ENCODE data around the gene ABHD18.
"Not testable (repeated sequence)": the region's sequence is repeated elsewhere in the genome, so short reads cannot be mapped to it uniquely, and the experiment has no call there.

Gene ABHD18

GRCh38 chr4:127965062-127965802 is at the start of gene ABHD18, which contains the start of gene MFSD8:
TSS of gene ABHD18 (plus strand) at chr4:127965406. CDS start at chr4:127982956, 17,550 bp downstream.
TSS of gene MFSD8 (minus strand) at chr4:127965173. CDS start at chr4:127965133, 40 bp downstream.
- peak; percentile 72 for DNase-seq (ENCODE audit: low spot score)

- DNase-seq (ENCODE audit: low spot score): no peak
Observed at GRCh38 chr4:127916512-127916911, 48.7 kb upstream of the ABHD18 start.

- DNase-seq (ENCODE audit: low spot score): no peak
Observed at GRCh38 chr4:127917151-127917550, 48.1 kb upstream of the ABHD18 start.

- DNase-seq (ENCODE audit: low spot score): no peak
Observed at GRCh38 chr4:127920521-127920920, 44.7 kb upstream of the ABHD18 start.

- no peak for DNase-seq (ENCODE audit: low spot score)
Observed at GRCh38 chr4:127922226-127922625, 43.0 kb upstream of the ABHD18 start.

GRCh38 chr4:127925720-127926119 is 39.5 kb upstream of the ABHD18 start:
- DNase-seq (ENCODE audit: low spot score): not testable (repeated sequence)

GRCh38 chr4:127930175-127930574 is 35.0 kb upstream of the ABHD18 start:
- no peak for DNase-seq (ENCODE audit: low spot score)

GRCh38 chr4:127931836-127932235 is 33.4 kb upstream of the ABHD18 start:
- not testable (repeated sequence) for DNase-seq (ENCODE audit: low spot score)

GRCh38 chr4:127936974-127937373 is 28.2 kb upstream of the ABHD18 start:
- DNase-seq (ENCODE audit: low spot score): no peak

- no peak for DNase-seq (ENCODE audit: low spot score)
Observed at GRCh38 chr4:127957105-127957504, 8.1 kb upstream of the ABHD18 start.

GRCh38 chr4:127959794-127960193 is 5.4 kb upstream of the ABHD18 start:
- no peak for DNase-seq (ENCODE audit: low spot score)

- DNase-seq (ENCODE audit: low spot score): not testable (repeated sequence)
Observed at GRCh38 chr4:127963633-127964398, 1.4 kb upstream of the ABHD18 start.

GRCh38 chr4:127964426-127965061 is 662 bp upstream of the ABHD18 start:
- not testable (repeated sequence) for DNase-seq (ENCODE audit: low spot score)

- DNase-seq (ENCODE audit: low spot score): peak; percentile 12
Observed at GRCh38 chr4:127965803-127966175, 583 bp downstream of the ABHD18 start.

GRCh38 chr4:127967141-127967775 is 2.1 kb downstream of the ABHD18 start:
- no peak for DNase-seq (ENCODE audit: low spot score)

- no peak for DNase-seq (ENCODE audit: low spot score)
Observed at GRCh38 chr4:127968586-127968985, 3.4 kb downstream of the ABHD18 start.

GRCh38 chr4:127970925-127971324 is 5.7 kb downstream of the ABHD18 start:
- DNase-seq (ENCODE audit: low spot score): not testable (repeated sequence)

- DNase-seq (ENCODE audit: low spot score): no peak
Observed at GRCh38 chr4:127975121-127975770, 10.0 kb downstream of the ABHD18 start.

- DNase-seq (ENCODE audit: low spot score): no peak
Observed at GRCh38 chr4:127978930-127979329, 13.7 kb downstream of the ABHD18 start.

- DNase-seq (ENCODE audit: low spot score): no peak
Observed at GRCh38 chr4:127982445-127982844, 17.2 kb downstream of the ABHD18 start.

- DNase-seq (ENCODE audit: low spot score): no peak
Observed at GRCh38 chr4:127985989-127986388, 20.8 kb downstream of the ABHD18 start.

- no peak for DNase-seq (ENCODE audit: low spot score)
Observed at GRCh38 chr4:127988638-127989037, 23.4 kb downstream of the ABHD18 start.

Data from HuH-7 (cell line).